Measurements from ENCODE around the gene PPP2R2C.

- TF ChIP-seq, protein P1, sequence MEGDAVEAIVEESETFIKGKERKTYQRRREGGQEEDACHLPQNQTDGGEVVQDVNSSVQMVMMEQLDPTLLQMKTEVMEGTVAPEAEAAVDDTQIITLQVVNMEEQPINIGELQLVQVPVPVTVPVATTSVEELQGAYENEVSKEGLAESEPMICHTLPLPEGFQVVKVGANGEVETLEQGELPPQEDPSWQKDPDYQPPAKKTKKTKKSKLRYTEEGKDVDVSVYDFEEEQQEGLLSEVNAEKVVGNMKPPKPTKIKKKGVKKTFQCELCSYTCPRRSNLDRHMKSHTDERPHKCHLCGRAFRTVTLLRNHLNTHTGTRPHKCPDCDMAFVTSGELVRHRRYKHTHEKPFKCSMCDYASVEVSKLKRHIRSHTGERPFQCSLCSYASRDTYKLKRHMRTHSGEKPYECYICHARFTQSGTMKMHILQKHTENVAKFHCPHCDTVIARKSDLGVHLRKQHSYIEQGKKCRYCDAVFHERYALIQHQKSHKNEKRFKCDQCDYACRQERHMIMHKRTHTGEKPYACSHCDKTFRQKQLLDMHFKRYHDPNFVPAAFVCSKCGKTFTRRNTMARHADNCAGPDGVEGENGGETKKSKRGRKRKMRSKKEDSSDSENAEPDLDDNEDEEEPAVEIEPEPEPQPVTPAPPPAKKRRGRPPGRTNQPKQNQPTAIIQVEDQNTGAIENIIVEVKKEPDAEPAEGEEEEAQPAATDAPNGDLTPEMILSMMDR (IDR thresholded peaks at IDR 0.05) = no peak
- no peak for TF ChIP-seq ZFX (IDR thresholded peaks at IDR 0.05; ENCODE audit: borderline replicate concordance)
Observed at GRCh38 chr4:6301732-6302442, 170.5 kb downstream of the PPP2R2C start.
